HepG2 (cell line): ENCODE data around the gene ANKRD10. TPM values are rescaled to one million over a fixed set of nuclear protein-coding genes. Genes with fewer than 3 reads are reported as not detected.

Experiments used
- ATAC-seq: fragments of 200-7000 bp; cut with Tn5 transposase; 3 replicates; pipeline ENCODE4 v1.9.1; 2020; ENCODE audit warnings: mild to moderate bottlenecking, moderate library complexity
- BruUV-seq: library from RNA; stranded (reverse); fragments of 400-500 nt; replicated peaks from 2 replicates; lab custom pipeline; 2021; lab: Mats Ljungman, UMichigan
- CTCF ChIA-PET: fragments of 300-600 bp; formaldehyde crosslinking; extraction: SDS; loops from one replicate; lab custom pipeline; 2021; ENCODE audit warnings: low total read pairs, inconsistent platforms, low intra/inter-chr PET ratio; lab: Yijun Ruan, JAX
- POLR2A ChIA-PET: fragments of 350-600 bp; sonication (Branson Sonifier 250); formaldehyde crosslinking; loops from one replicate; lab custom pipeline; 2020; ENCODE audit warnings: antibody characterized with exemption, inconsistent platforms; lab: Yijun Ruan, JAX
- DNase-seq: peaks from one replicate; pipeline ENCODE4 v3.0.0-alpha.2; 2015; ENCODE audit warnings: low spot score
- FAIRE-seq: peaks from 3 replicates; lab custom pipeline; 2011; peaks lifted over from hg19 to GRCh38; lab: Jason Lieb, UNC
- H2AFZ ChIP-seq: one replicate; pipeline ENCODE4 v1.6.1; 2011; ENCODE audit warnings: low read length, inconsistent platforms
- H3K27ac ChIP-seq: fragments of 300-600 bp; 3 replicates; pipeline ENCODE4 v1.8.0; 2011; ENCODE audit warnings: mixed run types, mild to moderate bottlenecking, mixed read lengths, low read length, inconsistent platforms; ENCODE audit not compliant: insufficient read depth; ENCODE audit errors: extremely low read length
- H3K27me3 ChIP-seq, 2 experiments: fragments of 200-600 bp in 1 of 2; 2 replicates in 1 of 2; 3 replicates in 1 of 2; pipeline versions ENCODE4 v1.6.0 to v1.8.0; 2011; ENCODE audit warnings: low read length in 2 of 2, mild to moderate bottlenecking in 2 of 2, moderate library complexity in 2 of 2, inconsistent platforms in 1 of 2; ENCODE audit not compliant: insufficient read depth in 2 of 2, control insufficient read depth in 1 of 2
- H3K36me3 ChIP-seq, 2 experiments: fragments of 200-600 bp in 1 of 2; replicated peaks in 1 of 2; 2 replicates in 1 of 2; 3 replicates in 1 of 2; pipeline versions ENCODE4 v1.5.1 to v1.8.0; 2011; ENCODE audit warnings: low read length in 2 of 2, inconsistent platforms in 1 of 2; ENCODE audit not compliant: insufficient read depth in 2 of 2, control insufficient read depth in 1 of 2
- H3K4me1 ChIP-seq: 2 replicates; pipeline ENCODE4 v1.5.1; 2012; ENCODE audit warnings: low read length, inconsistent platforms; ENCODE audit not compliant: insufficient read depth
- H3K4me2 ChIP-seq: 2 replicates; pipeline ENCODE4 v1.6.0; 2011; ENCODE audit warnings: low read depth, low read length, inconsistent platforms
- H3K4me3 ChIP-seq, 3 experiments: fragments of 200-600 bp in 1 of 3; sonication (generic), shearing (Covaris generic) in 1 of 3; replicated peaks in 1 of 3; 2 replicates each; pipeline ENCODE4 v1.5.1; 2011 to 2016; ENCODE audit warnings: low read length in 3 of 3, inconsistent platforms in 2 of 3, low read depth in 2 of 3, mild to moderate bottlenecking in 2 of 3, control low read depth in 1 of 3, mixed read lengths in 1 of 3; ENCODE audit not compliant: insufficient read depth in 1 of 3
- H3K79me2 ChIP-seq: one replicate; pipeline ENCODE4 v1.6.1; 2011; ENCODE audit warnings: low read length, inconsistent platforms; ENCODE audit not compliant: insufficient read depth
- H3K9ac ChIP-seq: 2 replicates; pipeline ENCODE4 v1.6.0; 2011; ENCODE audit warnings: mild to moderate bottlenecking, low read depth, low read length, inconsistent platforms; ENCODE audit not compliant: insufficient read depth
- H3K9me3 ChIP-seq: 2 replicates; pipeline ENCODE4 v1.5.1; 2012; ENCODE audit warnings: mild to moderate bottlenecking, low read length
- H4K20me1 ChIP-seq: 2 replicates; pipeline ENCODE4 v1.6.0; 2011; ENCODE audit warnings: inconsistent platforms, mild to moderate bottlenecking, low read length, moderate library complexity; ENCODE audit not compliant: insufficient read depth
- ARNTL ChIP-seq: sonication (generic); formaldehyde crosslinking; IDR thresholded peaks from 2 replicates; pipeline ENCODE4 v1.4.0; 2020; ENCODE audit warnings: mild to moderate bottlenecking, missing genetic modification reagents
- CEBPG ChIP-seq: IDR thresholded peaks from 2 replicates; pipeline ENCODE4 v1.6.1; 2016
- CERS6 ChIP-seq: sonication (generic); formaldehyde crosslinking; IDR thresholded peaks from 2 replicates; pipeline ENCODE4 v1.5.0; 2020; ENCODE audit warnings: missing genetic modification reagents
- CTCF ChIP-seq: sonication (generic); formaldehyde crosslinking; IDR thresholded peaks from 2 replicates; pipeline ENCODE4 v1.5.0; 2020; ENCODE audit warnings: mild to moderate bottlenecking, missing genetic modification reagents, moderate library complexity
- KAT7 ChIP-seq: IDR thresholded peaks from 2 replicates; pipeline ENCODE4 v1.6.1; 2018; ENCODE audit warnings: borderline replicate concordance, missing compliant biosample characterization
- RELA ChIP-seq: sonication (generic); formaldehyde crosslinking; IDR thresholded peaks from 2 replicates; pipeline ENCODE4 v1.4.0; 2020; ENCODE audit warnings: missing genetic modification reagents
- SNRNP70 ChIP-seq: fragments of 200-400 bp; formaldehyde crosslinking; IDR thresholded peaks from 2 replicates; pipeline ENCODE4 v1.6.1; 2017; ENCODE audit warnings: mild to moderate bottlenecking, low read depth, low read length, moderate library complexity
- SRSF4 ChIP-seq: fragments of 200-400 bp; formaldehyde crosslinking; IDR thresholded peaks from one replicate; pipeline ENCODE4 v1.6.1; 2018; ENCODE audit warnings: mild to moderate bottlenecking, low read depth, low read length, moderate library complexity; ENCODE audit not compliant: poor library complexity, severe bottlenecking
- TAF15 ChIP-seq: fragments of 200-400 bp; formaldehyde crosslinking; IDR thresholded peaks from one replicate; pipeline ENCODE4 v1.6.1; 2018; ENCODE audit warnings: mild to moderate bottlenecking, low read depth, low read length; ENCODE audit not compliant: poor library complexity, severe bottlenecking
- XRCC5 ChIP-seq: fragments of 200-400 bp; formaldehyde crosslinking; optimal IDR thresholded peaks from 2 replicates; pipeline ENCODE3; 2017; ENCODE audit warnings: mild to moderate bottlenecking, low read length
- ZNF282 ChIP-seq: fragments of 450-650 bp; IDR thresholded peaks from 2 replicates; pipeline ENCODE4 v1.6.1; 2018; ENCODE audit not compliant: partially characterized antibody
- WGBS: methylation state at CpG from one replicate; pipeline ENCODE4 v1.1.6; 2017; ENCODE audit warnings: low lambda C conversion rate; 5-methylcytosine and 5-hydroxymethylcytosine counted together
- in situ Hi-C: cut with HindIII; loops from 2 replicates; pipeline ENCODE4 v1.10.0; 2017; ENCODE audit warnings: low pct_unique_long_range_greater_than_20kb; ENCODE audit not compliant: extremely low pct_ligation_motif_present
- intact Hi-C: fragments of 100-400 bp; cut with micrococcal nuclease; formaldehyde crosslinking; loops from one replicate; pipeline ENCODE4 v1.10.0; 2022; ENCODE audit not compliant: unreplicated experiment
- polyA plus RNA-seq, 8 experiments: library from polyadenylated mRNA; depleted of rRNA in 3 of 8; stranded (reverse) in 7 of 8; unstranded in 1 of 8; fragments of >200 nt; fragmentation: Illumina TruSeq in 4 of 8; extraction: Trizol in 4 of 8; gene quantifications; 2 replicates each; pipeline versions ENCODE4 v1.2.1 to v1.2.3, GENCODE V29; 2011 to 2016; ENCODE audit warnings: low read depth in 4 of 8, missing spikeins in 1 of 8, mixed read lengths in 1 of 8; ENCODE audit not compliant: insufficient read depth in 1 of 8
- total RNA-seq, 5 experiments: library from RNA; depleted of rRNA; stranded (reverse); fragments of >200 nt; fragmentation: Illumina TruSeq; extraction: Trizol; gene quantifications; 2 replicates each; pipeline ENCODE4 v1.2.3, GENCODE V29; 2016; ENCODE audit warnings: low read depth in 1 of 5
- TF ChIP-seq, protein P1 (sequence below): sonication (generic); formaldehyde crosslinking; IDR thresholded peaks from 2 replicates; pipeline ENCODE4 v1.5.0; 2020; ENCODE audit warnings: mild to moderate bottlenecking, missing genetic modification reagents
- TF ChIP-seq, protein P2 (sequence below): sonication (generic); formaldehyde crosslinking; IDR thresholded peaks from 2 replicates; pipeline ENCODE4 v1.5.1; 2020; ENCODE audit warnings: mild to moderate bottlenecking, missing genetic modification reagents, moderate library complexity

ANKRD10 gene
- total and polyA plus RNA-seq, 2 of the 13 experiments (the other 11 are each of a cell fraction or from before 2014, with no cell fraction given): 108 to 115 TPM

GRCh38 chr13:110944121-110944967, 29.5 kb upstream of the ANKRD10 start:
- no peaks in the 10 kb centered on the region for H3K79me2 ChIP-seq
- in situ Hi-C loops (loop anchor here (10.0 to 25.0 kb wide), 2 partner anchors 90 to 268 kb away; no protein-coding TSS in a partner anchor), intact Hi-C loops (loop anchor here (1.0 to 10.0 kb wide), 2 partner anchors 106 to 270 kb away; no protein-coding TSS in a partner anchor)
- H4K20me1 ChIP-seq: no peaks in the 10 kb centered on the region
- H3K27ac ChIP-seq: no peak overlapping the region
- ChIA-PET CTCF (interaction anchor here (0.8 to 2.9 kb wide), 2 partner anchors 106 to 279 kb away, joined by 3 to 25 read pairs; no protein-coding TSS in a partner anchor), POLR2A (no interaction called here)
- ATAC-seq: peak; percentile 96
- H3K9me3 ChIP-seq: no peaks in the 10 kb centered on the region
- peak; percentile 67 for FAIRE-seq
- H3K36me3 ChIP-seq: no peaks in the 10 kb centered on the region
- no TSS peak for BruUV-seq
- no peak overlapping the region for H3K4me3 ChIP-seq
- no peak overlapping the region for H3K9ac ChIP-seq
- no peaks in the 10 kb centered on the region for H3K4me1 ChIP-seq
- under 1% methylated on average over 5 of the region's 8 CpGs for WGBS
- H3K4me2 ChIP-seq: no peak overlapping the region
- peak; percentile 52 for DNase-seq
- peaks cover 4 to 15% of the 10 kb centered on the region in 2 experiments; a peak in 2 of 5 replicates for H3K27me3 ChIP-seq
- no peak overlapping the region for H2AFZ ChIP-seq
- TF ChIP-seq, protein P1, sequence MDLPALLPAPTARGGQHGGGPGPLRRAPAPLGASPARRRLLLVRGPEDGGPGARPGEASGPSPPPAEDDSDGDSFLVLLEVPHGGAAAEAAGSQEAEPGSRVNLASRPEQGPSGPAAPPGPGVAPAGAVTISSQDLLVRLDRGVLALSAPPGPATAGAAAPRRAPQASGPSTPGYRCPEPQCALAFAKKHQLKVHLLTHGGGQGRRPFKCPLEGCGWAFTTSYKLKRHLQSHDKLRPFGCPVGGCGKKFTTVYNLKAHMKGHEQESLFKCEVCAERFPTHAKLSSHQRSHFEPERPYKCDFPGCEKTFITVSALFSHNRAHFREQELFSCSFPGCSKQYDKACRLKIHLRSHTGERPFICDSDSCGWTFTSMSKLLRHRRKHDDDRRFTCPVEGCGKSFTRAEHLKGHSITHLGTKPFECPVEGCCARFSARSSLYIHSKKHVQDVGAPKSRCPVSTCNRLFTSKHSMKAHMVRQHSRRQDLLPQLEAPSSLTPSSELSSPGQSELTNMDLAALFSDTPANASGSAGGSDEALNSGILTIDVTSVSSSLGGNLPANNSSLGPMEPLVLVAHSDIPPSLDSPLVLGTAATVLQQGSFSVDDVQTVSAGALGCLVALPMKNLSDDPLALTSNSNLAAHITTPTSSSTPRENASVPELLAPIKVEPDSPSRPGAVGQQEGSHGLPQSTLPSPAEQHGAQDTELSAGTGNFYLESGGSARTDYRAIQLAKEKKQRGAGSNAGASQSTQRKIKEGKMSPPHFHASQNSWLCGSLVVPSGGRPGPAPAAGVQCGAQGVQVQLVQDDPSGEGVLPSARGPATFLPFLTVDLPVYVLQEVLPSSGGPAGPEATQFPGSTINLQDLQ (CRISPR knock-in tag): no peak
- TF ChIP-seq, protein P2, sequence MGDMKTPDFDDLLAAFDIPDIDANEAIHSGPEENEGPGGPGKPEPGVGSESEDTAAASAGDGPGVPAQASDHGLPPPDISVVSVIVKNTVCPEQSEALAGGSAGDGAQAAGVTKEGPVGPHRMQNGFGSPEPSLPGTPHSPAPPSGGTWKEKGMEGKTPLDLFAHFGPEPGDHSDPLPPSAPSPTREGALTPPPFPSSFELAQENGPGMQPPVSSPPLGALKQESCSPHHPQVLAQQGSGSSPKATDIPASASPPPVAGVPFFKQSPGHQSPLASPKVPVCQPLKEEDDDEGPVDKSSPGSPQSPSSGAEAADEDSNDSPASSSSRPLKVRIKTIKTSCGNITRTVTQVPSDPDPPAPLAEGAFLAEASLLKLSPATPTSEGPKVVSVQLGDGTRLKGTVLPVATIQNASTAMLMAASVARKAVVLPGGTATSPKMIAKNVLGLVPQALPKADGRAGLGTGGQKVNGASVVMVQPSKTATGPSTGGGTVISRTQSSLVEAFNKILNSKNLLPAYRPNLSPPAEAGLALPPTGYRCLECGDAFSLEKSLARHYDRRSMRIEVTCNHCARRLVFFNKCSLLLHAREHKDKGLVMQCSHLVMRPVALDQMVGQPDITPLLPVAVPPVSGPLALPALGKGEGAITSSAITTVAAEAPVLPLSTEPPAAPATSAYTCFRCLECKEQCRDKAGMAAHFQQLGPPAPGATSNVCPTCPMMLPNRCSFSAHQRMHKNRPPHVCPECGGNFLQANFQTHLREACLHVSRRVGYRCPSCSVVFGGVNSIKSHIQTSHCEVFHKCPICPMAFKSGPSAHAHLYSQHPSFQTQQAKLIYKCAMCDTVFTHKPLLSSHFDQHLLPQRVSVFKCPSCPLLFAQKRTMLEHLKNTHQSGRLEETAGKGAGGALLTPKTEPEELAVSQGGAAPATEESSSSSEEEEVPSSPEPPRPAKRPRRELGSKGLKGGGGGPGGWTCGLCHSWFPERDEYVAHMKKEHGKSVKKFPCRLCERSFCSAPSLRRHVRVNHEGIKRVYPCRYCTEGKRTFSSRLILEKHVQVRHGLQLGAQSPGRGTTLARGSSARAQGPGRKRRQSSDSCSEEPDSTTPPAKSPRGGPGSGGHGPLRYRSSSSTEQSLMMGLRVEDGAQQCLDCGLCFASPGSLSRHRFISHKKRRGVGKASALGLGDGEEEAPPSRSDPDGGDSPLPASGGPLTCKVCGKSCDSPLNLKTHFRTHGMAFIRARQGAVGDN (CRISPR knock-in tag): no peak
- TF ChIP-seq CTCF (CRISPR knock-in tag) (peak; percentile 85), SRSF4 (no peak), RELA (CRISPR knock-in tag) (no peak), ZNF282 (no peak), KAT7 (CRISPR knock-in tag) (no peak), CERS6 (CRISPR knock-in tag) (no peak), TAF15 (no peak), CEBPG (CRISPR knock-in tag) (peak; percentile 61; the same call in 1 of the 2 replicates), ARNTL (CRISPR knock-in tag) (no peak), XRCC5 (peak; percentile 65), SNRNP70 (no peak)
